ENCODE results near the gene GPR150.
"Not testable (repeated sequence)": the region's sequence is repeated elsewhere in the genome, so short reads cannot be mapped to it uniquely, and the experiment has no call there.

Gene GPR150

GRCh38 chr5:95628933-95629332 is 9.0 kb downstream of the GPR150 start:
- in situ Hi-C loops (cut with HindIII; ENCODE audit: low pct_unique_long_range_greater_than_20kb, low sequenced_read_pairs): no loop called here
- no peak for DNase-seq (ENCODE audit: low read depth in 1 of 2, low spot score in 1 of 2)
- TF ChIP-seq JUND (IDR thresholded peaks at IDR 0.05; ENCODE audit: low read depth): no peak

- in situ Hi-C loops (cut with HindIII; ENCODE audit: low pct_unique_long_range_greater_than_20kb, low sequenced_read_pairs): no loop called here
- DNase-seq (ENCODE audit: low read depth in 1 of 2, low spot score in 1 of 2): no peak
- no peak for TF ChIP-seq JUND (IDR thresholded peaks at IDR 0.05; ENCODE audit: low read depth)
These were observed 10.6 kb downstream of the GPR150 start for GRCh38 chr5:95630394-95630917.

- no peak for TF ChIP-seq JUND (IDR thresholded peaks at IDR 0.05; ENCODE audit: low read depth)
- in situ Hi-C loops (cut with HindIII; ENCODE audit: low pct_unique_long_range_greater_than_20kb, low sequenced_read_pairs): no loop called here
- DNase-seq (ENCODE audit: low read depth in 1 of 2, low spot score in 1 of 2): no peak
These were observed 11.5 kb downstream of the GPR150 start for GRCh38 chr5:95631255-95631958.

- DNase-seq (ENCODE audit: low read depth in 1 of 2, low spot score in 1 of 2): no peak
- no peak for TF ChIP-seq JUND (IDR thresholded peaks at IDR 0.05; ENCODE audit: low read depth)
- in situ Hi-C loops (cut with HindIII; ENCODE audit: low pct_unique_long_range_greater_than_20kb, low sequenced_read_pairs): no loop called here
These were observed 12.2 kb downstream of the GPR150 start for GRCh38 chr5:95631991-95632675.

DNA sequence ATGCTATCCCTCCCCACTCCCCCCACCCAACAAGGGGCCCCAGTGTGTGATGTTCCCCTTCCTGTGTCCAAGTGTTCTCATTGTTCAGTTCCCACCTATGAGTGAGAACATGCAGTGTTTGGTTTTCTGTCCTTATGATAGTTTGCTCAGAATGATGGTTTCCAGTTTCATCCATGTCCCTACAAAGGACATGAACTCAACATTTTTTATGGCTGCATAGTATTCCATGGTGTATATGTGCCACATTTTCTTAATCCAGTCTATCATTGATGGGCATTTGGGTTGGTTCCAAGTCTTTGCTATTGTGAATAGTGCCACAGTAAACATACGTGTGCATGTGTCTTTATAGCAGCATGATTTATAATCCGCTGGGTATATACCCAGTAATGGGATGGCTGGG is 13.1 kb downstream of the GPR150 start:
- in situ Hi-C loops (cut with HindIII; ENCODE audit: low pct_unique_long_range_greater_than_20kb, low sequenced_read_pairs); DNase-seq (ENCODE audit: low read depth in 1 of 2, low spot score in 1 of 2): not testable (repeated sequence)

- no peak for TF ChIP-seq JUND (IDR thresholded peaks at IDR 0.05; ENCODE audit: low read depth)
- DNase-seq (ENCODE audit: low read depth in 1 of 2, low spot score in 1 of 2): no peak
- in situ Hi-C loops (cut with HindIII; ENCODE audit: low pct_unique_long_range_greater_than_20kb, low sequenced_read_pairs): no loop called here
These were observed 13.8 kb downstream of the GPR150 start for GRCh38 chr5:95633671-95634070.

DNA sequence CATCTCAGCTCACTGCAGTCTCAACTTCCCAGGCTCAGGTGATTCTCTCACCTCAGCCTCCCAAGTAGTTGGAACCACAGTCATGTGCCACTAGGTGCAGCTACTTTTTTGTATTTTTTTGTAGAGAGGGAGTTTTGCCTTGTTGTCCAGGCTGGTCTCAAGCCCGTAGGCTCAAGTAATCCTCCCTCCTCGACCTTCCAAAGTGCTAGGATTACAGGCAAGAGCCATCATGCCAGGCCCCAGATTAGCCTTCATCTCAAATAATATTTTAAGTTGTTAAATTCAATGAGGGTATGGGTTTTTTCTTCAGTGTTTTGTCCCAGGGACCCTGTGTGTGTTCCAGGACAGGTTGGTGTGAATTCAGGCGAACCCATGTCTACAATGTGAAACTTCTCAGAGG is 14.2 kb downstream of the GPR150 start:
- no peak for TF ChIP-seq JUND (IDR thresholded peaks at IDR 0.05; ENCODE audit: low read depth)
- in situ Hi-C loops (cut with HindIII; ENCODE audit: low pct_unique_long_range_greater_than_20kb, low sequenced_read_pairs): no loop called here
- no peak for DNase-seq (ENCODE audit: low read depth in 1 of 2, low spot score in 1 of 2)

- no peak for DNase-seq (ENCODE audit: low read depth in 1 of 2, low spot score in 1 of 2)
- in situ Hi-C loops (cut with HindIII; ENCODE audit: low pct_unique_long_range_greater_than_20kb, low sequenced_read_pairs): no loop called here
- TF ChIP-seq JUND (IDR thresholded peaks at IDR 0.05; ENCODE audit: low read depth): no peak
These were observed 18.7 kb downstream of the GPR150 start for GRCh38 chr5:95638632-95639031.

DNA sequence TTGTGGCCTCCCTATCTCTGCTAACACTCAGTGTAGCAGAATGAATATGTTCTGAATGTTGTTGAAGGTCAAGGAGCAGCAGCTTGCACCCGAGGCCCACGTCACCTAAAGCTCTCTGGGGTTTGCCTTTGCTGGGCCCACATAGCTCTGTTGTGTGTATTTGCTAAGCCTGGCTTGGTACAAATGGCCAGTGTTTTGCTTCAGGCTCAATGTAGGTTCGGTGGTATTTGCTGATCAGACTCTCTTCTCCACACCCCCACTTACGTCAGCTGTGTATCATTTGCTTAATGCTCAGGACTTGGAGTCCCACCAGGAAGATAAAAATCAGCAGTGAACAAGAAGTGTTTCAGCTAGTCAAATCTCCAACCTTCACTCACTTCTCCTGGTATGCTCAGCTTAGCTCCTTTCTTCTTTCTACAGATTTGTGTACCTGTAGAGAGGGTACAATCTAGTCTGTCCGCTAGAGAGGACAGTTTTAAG is 21.9 kb downstream of the GPR150 start:
- TF ChIP-seq JUND (IDR thresholded peaks at IDR 0.05; ENCODE audit: low read depth): no peak
- in situ Hi-C loops (cut with HindIII; ENCODE audit: low pct_unique_long_range_greater_than_20kb, low sequenced_read_pairs): no loop called here
- DNase-seq (ENCODE audit: low read depth in 1 of 2, low spot score in 1 of 2): peak in 1 of 2 experiments; percentile 63

DNA sequence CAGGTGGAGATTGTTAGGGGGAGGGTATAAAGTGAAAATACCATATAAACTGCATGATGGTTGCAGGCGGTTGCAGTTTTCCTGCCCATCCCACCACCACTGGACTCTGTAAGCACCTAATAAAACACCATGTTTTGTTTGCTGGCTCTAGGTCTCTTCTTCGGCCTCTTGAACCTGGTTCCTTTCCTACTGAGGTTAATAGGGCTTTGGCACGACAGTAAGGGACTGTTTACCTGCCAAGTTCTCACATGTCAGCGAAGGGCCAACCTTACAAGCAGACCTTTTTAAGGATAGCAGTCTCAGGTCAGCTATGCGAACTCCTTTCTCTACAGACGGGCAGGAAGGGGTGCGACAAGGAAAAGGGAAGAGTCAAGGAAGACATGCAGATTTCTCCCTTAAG is 23.3 kb downstream of the GPR150 start:
- in situ Hi-C loops (cut with HindIII; ENCODE audit: low pct_unique_long_range_greater_than_20kb, low sequenced_read_pairs): no loop called here
- DNase-seq (ENCODE audit: low read depth in 1 of 2, low spot score in 1 of 2): no peak
- TF ChIP-seq JUND (IDR thresholded peaks at IDR 0.05; ENCODE audit: low read depth): no peak

DNA sequence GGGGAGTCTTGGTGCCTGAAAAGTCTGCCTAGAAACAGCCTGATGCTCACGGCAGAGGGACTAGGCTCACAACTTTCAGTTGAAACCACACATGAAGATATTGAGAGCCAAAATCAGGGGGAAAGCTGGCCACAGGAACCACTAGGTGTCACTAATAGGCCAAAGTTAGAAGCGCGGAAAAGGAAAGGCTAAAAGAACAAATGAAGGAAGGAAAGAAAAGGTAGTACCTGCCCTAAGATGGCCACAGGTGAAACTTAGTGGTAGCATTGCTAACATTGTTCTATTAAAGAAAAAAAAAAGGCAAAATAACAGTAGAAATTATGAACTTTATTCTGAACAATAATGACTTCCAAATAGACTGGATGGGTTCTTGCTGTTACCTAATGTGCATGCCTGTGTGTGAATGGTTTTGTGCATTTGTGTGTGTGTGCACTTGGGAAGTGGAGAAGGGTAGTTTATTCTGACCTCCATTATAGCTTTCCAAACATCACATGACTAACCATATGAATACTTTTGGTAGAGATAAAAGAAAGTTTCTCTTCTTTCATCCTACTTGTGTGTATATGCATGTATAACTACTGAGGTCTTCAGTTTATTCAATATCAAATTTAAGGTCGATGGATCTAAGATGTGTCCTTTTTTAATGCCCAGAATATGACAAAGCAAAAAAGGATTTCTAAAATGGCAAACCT is 24.6 kb downstream of the GPR150 start:
- TF ChIP-seq JUND (IDR thresholded peaks at IDR 0.05; ENCODE audit: low read depth): no peak
- in situ Hi-C loops (cut with HindIII; ENCODE audit: low pct_unique_long_range_greater_than_20kb, low sequenced_read_pairs): no loop called here
- peak in 1 of 2 experiments; percentile 79 for DNase-seq (ENCODE audit: low read depth in 1 of 2, low spot score in 1 of 2)

DNA sequence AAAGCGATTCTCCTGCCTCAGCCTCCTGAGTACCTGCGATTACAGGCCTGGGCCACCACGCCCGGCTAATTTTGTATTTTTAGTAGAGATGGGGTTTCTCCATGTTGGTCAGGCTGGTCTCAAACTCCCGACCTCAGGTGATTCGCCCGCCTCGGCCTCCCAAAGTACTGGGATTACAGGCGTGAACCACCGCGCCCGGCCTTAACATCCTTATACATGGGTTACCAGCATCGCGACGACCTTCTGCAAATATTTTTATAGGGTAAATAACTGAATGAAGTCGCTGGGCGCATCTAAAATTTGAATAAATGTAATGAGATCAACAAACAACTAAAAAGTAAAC is 26.3 kb downstream of the GPR150 start:
- peak; percentile 73 for TF ChIP-seq JUND (IDR thresholded peaks at IDR 0.05; ENCODE audit: low read depth)
- in situ Hi-C loops (cut with HindIII; ENCODE audit: low pct_unique_long_range_greater_than_20kb, low sequenced_read_pairs); DNase-seq (ENCODE audit: low read depth in 1 of 2, low spot score in 1 of 2): not testable (repeated sequence)
